Inflammatory macrophage treated with lipopolysaccharide for 1 hour (primary cell): ENCODE results near the gene RNF214.
"Not testable (repeated sequence)": the region's sequence is repeated elsewhere in the genome, so short reads cannot be mapped to it uniquely, and the experiment has no call there.

Experiments used
- DNase-seq, 2 donors: peaks; one replicate each; pipeline ENCODE4 v3.0.0-alpha.2; 2020 to 2022

RNF214 gene

DNA sequence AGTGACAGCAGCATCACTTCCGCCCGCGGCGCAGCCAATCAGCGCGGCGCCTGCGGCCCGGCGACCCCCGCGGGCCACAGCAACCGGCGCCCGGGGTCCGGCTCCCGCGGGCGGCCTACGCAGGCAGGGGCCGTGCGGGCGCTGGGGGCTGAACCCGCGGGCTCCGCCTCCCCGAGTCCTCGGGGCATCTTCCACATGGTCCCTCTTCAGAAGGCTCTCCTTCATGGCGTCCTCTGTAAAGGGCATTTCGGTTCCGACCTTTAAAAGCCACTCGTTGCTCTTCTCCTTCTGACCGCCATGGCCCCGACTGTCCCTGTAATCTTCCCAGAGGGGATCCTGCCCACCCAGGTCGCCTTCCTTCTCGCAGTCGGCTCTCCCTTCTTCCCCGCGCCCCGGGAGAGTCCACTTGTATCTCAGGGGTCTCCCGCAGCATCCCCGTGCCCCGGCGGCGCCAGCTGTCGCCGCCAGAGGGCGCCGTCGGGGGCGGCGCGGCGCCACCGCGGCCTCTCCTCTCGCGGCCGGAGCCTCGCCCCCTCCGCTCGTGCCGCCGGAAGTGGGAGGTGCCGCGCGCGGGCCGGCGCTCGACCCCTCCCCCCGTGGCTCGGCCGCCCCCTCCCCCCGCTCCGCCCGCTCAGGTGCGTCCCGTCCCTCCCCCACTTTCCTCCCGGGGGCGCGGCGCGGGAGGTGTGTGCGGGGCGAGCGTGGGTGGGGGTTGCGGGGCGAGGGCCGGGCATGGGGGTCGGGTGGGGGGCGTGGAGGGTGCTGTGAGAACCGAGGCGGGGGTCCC is at the start of gene RNF214:
Gene RNF214, plus strand, starts transcription at position 580 of the 787 bp plus-strand sequence. CDS start 1,602 bp downstream, outside the sequence.
- peak; percentile 57 to 78 for DNase-seq

- not testable (repeated sequence) for DNase-seq
Observed at GRCh38 chr11:117183178-117183577, 49.3 kb upstream of the RNF214 start.

GRCh38 chr11:117183724-117184349 is 48.6 kb upstream of the RNF214 start:
- DNase-seq = no peak

- peak; percentile 49 to 58 for DNase-seq
Observed at GRCh38 chr11:117185736-117186430, 46.6 kb upstream of the RNF214 start.

DNA sequence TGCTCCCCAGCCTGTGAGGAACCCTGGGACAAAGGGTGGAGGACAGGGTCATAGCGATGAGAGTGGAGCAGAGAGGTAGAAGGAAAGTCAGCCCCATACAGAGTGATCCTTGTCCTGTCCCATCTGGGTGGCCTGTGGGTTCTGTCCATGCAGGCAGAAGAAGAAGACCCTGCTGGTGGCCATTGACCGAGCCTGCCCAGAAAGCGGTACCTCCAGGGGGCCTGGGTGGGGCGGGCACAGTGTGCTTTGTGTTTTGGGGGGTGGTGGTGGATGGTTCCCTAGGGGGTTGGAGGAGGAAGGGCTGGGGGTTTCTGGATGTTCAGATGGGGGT is 46.1 kb upstream of the RNF214 start:
- no peak for DNase-seq

- DNase-seq = no peak
Observed at GRCh38 chr11:117187007-117187406, 45.5 kb upstream of the RNF214 start.

GRCh38 chr11:117187428-117187798 is 45.1 kb upstream of the RNF214 start:
- no peak for DNase-seq

- no peak for DNase-seq
Observed at GRCh38 chr11:117187799-117188481, 44.5 kb upstream of the RNF214 start.

DNA sequence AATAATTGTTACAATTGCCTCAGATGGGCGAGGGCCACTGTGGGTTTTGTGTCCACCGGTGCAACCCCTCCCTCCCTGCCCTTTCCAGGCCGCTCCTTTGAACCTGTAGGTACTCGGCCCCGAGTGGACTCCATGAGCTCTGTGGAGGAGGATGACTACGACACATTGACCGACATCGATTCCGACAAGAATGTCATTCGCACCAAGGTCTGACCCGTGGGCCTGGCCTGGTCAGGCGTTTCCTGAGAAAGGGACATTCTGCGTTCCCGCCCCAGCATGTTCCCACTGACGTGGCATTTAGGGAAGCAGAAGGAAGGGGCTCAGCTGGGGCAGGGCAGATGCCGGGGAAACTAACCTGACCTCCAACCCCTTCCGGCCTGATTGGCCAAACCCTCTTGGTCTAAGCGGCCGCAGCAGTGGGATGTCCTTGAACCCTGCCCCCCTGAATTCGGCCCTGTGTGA is 43.8 kb upstream of the RNF214 start:
- peak; percentile 72 to 85 for DNase-seq

- DNase-seq = peak; percentile 95 to 96
Observed at GRCh38 chr11:117189191-117189940, 43.1 kb upstream of the RNF214 start.

DNA sequence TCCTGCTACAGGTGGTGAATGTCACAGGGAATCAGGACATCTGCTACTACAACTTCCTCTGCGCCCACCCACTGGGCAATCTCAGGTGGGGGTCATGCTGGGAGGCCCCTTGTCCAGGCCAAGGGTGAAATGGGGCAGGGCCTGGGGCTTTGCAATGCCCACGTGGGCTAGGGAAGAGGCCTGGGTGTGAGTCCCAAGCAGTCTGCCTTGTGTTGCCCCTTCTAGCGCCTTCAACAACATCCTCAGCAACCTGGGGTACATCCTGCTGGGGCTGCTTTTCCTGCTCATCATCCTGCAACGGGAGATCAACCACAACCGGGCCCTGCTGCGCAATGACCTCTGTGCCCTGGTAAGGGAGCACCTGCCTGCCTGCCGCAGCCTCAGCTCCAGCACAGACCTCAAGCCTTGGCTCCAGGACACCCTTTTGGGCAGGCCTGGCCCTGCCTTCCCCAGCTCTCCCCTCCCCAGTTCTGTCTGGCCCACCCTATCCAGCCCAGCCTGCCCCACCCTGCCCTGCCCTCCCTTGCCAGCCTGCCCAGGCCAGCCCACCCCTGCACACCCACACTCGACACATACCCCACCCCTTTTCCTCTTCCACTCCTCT is 42.4 kb upstream of the RNF214 start:
- DNase-seq = no peak

GRCh38 chr11:117191680-117192400 is 40.6 kb upstream of the RNF214 start:
- DNase-seq = no peak

DNA sequence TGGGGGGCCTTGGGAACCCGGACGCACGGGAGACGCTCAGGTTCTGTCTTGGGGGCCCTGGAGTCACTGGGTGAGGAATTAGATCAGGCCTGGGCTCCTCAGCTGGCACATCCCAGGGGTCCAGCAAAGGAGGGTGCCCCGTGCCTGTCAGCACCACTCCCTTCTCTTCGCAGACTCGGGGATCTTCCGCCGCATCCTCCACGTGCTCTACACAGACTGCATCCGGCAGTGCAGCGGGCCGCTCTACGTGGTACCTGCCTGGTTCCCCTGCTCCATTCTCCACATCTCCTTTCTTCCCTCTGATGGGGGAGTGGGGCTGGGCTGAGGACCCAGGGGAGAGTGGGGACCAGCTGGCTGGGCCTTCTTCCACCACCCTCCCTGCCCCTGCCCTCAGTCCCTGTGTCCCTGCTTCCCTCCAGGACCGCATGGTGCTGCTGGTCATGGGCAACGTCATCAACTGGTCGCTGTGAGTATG is 40.0 kb upstream of the RNF214 start:
- no peak for DNase-seq

DNA sequence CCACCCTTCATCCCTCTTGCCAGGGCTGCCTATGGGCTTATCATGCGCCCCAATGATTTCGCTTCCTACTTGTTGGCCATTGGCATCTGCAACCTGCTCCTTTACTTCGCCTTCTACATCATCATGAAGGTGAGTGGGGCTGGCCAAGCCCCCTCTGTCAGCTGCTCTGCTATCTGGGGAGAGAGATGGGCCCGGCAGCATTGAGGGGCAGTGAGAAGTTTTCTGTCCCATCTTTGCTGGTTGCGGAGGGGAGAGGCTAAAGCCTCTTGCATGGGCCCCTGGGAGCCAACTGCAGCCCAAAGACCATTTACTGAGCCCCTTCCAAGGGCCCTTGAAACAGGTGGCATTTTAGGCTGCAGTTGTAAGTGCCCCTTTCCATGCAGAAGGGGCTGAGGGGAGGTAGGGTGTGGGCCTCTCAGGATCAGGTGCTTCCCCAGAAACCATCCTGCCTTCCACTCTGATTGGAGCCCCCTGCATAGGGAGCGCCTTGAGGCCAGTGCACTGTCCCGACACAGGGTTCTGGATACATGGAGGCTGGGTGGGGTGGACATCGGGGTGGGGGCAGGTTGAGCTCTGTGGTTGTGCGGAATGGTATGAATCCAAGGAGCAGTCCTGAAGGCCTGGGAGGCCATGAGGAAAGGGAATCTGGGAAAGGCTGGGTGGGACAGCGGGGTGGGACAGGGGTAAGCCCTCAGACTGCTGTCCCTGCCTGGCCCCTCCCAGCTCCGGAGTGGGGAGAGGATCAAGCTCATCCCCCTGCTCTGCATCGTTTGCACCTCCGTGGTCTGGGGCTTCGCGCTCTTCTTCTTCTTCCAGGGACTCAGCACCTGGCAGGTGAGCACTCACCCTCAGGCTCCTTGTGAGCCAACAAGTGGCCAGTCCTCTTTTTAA is 39.1 kb upstream of the RNF214 start:
- no peak for DNase-seq

- no peak for DNase-seq
Observed at GRCh38 chr11:117194267-117194666, 38.2 kb upstream of the RNF214 start.

DNA sequence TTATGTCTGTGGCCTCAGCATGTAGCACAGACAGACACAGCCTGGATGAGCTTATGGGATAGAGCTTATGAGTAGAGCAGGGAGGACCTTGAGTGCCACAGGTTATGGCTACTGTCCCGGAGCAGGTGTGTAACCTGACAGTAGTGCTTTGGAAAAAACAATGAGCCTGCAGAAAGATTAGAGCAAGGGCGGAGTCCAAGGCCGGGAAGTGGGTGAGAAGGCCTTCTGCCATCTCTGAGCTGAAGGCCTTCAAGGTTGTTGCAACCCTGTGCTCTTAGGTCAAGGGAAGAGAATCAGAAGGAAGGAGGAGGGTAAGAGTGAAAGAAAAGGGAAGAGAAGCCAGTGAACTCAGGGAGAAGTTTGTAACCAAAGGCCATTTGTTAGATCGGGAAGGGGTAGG is 37.2 kb upstream of the RNF214 start:
- DNase-seq = no peak

- no peak for DNase-seq
Observed at GRCh38 chr11:117195761-117196160, 36.7 kb upstream of the RNF214 start.

GRCh38 chr11:117197006-117197405 is 35.5 kb upstream of the RNF214 start:
- no peak for DNase-seq

GRCh38 chr11:117197516-117198456 is 34.7 kb upstream of the RNF214 start:
- DNase-seq = no peak
